ENCODE results near the gene HTRA3. TPM values are rescaled to one million over a fixed set of nuclear protein-coding genes. Genes with fewer than 3 reads are reported as not detected.

Gene HTRA3
- total and polyA plus RNA-seq, 7 donors: 7.2 to 26.4 (median 14.0) TPM

DNA sequence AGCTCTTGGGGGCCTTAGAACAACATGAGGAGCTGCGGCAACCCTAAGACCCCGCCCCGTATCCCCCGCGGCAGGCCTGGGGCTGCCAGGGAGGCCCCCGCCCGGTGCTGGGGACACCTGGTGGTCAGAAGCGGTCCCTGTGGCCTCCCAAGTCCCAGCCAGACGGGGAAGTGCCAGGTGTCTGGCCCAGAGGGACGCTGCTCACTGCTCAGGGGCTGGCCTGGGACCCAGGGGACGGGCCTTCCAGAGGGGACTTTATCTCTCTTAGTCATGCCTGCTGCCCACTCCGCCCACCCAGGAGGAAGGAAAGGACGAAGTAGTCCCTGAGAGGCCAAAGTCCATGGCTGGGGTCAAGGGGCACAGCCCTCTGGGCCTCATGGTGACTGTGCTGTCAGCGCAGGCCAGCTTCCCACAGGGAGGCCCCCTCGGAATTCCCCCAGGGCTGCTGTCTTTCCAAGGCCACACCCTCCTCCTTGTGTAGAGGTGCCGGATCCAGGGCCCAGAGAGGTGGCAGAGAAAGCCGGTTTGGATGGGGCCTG, 31.0 kb upstream of the HTRA3 start:
- TF ChIP-seq, protein P1, sequence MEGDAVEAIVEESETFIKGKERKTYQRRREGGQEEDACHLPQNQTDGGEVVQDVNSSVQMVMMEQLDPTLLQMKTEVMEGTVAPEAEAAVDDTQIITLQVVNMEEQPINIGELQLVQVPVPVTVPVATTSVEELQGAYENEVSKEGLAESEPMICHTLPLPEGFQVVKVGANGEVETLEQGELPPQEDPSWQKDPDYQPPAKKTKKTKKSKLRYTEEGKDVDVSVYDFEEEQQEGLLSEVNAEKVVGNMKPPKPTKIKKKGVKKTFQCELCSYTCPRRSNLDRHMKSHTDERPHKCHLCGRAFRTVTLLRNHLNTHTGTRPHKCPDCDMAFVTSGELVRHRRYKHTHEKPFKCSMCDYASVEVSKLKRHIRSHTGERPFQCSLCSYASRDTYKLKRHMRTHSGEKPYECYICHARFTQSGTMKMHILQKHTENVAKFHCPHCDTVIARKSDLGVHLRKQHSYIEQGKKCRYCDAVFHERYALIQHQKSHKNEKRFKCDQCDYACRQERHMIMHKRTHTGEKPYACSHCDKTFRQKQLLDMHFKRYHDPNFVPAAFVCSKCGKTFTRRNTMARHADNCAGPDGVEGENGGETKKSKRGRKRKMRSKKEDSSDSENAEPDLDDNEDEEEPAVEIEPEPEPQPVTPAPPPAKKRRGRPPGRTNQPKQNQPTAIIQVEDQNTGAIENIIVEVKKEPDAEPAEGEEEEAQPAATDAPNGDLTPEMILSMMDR (IDR thresholded peaks at IDR 0.05): peak; percentile 15
- H3K36me3 ChIP-seq (ENCODE audit: insufficient read depth in 1 of 2, low read depth in 1 of 2): peaks cover 0 to 13% of the 10 kb centered on the region in 2 donors
- no peaks in the 10 kb centered on the region for H3K27me3 ChIP-seq (ENCODE audit: insufficient read depth in 3 of 3, low read length in 2 of 3)
- no peak overlapping the region for H3K4me3 ChIP-seq
- DNase-seq: no peak
- no peak overlapping the region for H3K27ac ChIP-seq
- ATAC-seq: peak in 1 of 4 donors; percentile 20
- intact Hi-C loops (cut with DNase I): no loop called here
- H3K4me1 ChIP-seq: peaks cover 8% of the 10 kb centered on the region
- WGBS, 3 donors: 61 to 62% (median 61%) methylated on average over 15 to 17 of the region's 17 CpGs
- no peaks in the 10 kb centered on the region for H3K9me3 ChIP-seq

DNA sequence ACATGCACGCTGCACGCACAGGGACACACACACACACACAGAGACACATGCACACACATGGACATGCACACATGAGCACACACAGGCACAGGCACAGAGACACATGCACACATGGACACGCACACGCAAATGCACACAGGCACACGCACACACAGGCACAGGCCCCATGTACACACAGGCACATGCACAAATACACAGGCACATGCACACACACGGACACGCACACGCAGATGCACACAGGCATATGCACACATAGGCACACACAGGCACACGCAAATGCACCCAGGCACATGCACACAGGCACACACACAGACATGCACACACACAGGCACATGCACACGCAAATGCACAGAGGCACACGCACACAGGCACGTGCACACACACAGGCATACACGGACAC, 30.3 kb upstream of the HTRA3 start:
- Histone ChIP-seq H3K4me3 (no peak overlapping the region), H3K9me3 (no peaks in the 10 kb centered on the region), H3K27ac (no peak overlapping the region), H3K36me3 (ENCODE audit: insufficient read depth in 1 of 2, low read depth in 1 of 2) (peaks cover 0 to 11% of the 10 kb centered on the region in 2 donors), H3K27me3 (ENCODE audit: insufficient read depth in 3 of 3, low read length in 2 of 3) (no peaks in the 10 kb centered on the region), H3K4me1 (peaks cover 8% of the 10 kb centered on the region)
- ATAC-seq (no peak), DNase-seq (no peak)
- TF ChIP-seq, protein P1 (IDR thresholded peaks at IDR 0.05): no peak
- intact Hi-C loops (cut with DNase I): no loop called here
- 97 to 99% (median 98%) methylated on average over 13 of the region's 13 CpGs for WGBS, 3 donors

DNA sequence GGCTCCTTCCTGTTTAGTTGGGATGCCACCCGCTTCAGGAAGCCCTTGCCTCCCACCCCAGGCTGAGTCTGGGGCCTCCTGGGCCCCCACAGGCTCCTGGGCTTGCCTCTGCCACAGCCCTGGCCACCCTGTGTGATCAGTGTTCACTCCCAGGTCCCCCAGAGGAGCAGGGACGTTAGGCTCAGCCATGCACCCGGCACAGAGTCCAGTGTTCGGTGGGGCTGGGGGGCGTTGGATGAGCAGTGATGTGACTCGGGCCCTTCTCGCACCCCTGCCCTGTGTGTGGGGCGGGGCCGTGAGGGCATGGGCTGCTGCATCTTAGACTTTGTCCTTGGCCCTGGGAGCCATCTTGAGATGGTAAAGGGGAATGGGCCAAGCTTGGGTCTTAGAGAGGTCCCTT, 29.9 kb upstream of the HTRA3 start:
- Histone ChIP-seq H3K36me3 (ENCODE audit: insufficient read depth in 1 of 2, low read depth in 1 of 2) (peaks cover 0 to 11% of the 10 kb centered on the region in 2 donors), H3K27ac (no peak overlapping the region), H3K4me1 (peaks cover 8% of the 10 kb centered on the region), H3K27me3 (ENCODE audit: insufficient read depth in 3 of 3, low read length in 2 of 3) (no peaks in the 10 kb centered on the region), H3K9me3 (no peaks in the 10 kb centered on the region), H3K4me3 (no peak overlapping the region)
- intact Hi-C loops (cut with DNase I): loop anchor here in 1 of 2 donors (5.0 kb wide), 1 partner anchor 353 kb away; the partner anchor contains the start of gene CPZ
- 90 to 97% (median 97%) methylated on average over 7 to 9 of the region's 9 CpGs for WGBS, 3 donors
- DNase-seq (peak in 1 of 2 donors; percentile 33), ATAC-seq (no peak)
- TF ChIP-seq, protein P1 (IDR thresholded peaks at IDR 0.05): no peak

DNA sequence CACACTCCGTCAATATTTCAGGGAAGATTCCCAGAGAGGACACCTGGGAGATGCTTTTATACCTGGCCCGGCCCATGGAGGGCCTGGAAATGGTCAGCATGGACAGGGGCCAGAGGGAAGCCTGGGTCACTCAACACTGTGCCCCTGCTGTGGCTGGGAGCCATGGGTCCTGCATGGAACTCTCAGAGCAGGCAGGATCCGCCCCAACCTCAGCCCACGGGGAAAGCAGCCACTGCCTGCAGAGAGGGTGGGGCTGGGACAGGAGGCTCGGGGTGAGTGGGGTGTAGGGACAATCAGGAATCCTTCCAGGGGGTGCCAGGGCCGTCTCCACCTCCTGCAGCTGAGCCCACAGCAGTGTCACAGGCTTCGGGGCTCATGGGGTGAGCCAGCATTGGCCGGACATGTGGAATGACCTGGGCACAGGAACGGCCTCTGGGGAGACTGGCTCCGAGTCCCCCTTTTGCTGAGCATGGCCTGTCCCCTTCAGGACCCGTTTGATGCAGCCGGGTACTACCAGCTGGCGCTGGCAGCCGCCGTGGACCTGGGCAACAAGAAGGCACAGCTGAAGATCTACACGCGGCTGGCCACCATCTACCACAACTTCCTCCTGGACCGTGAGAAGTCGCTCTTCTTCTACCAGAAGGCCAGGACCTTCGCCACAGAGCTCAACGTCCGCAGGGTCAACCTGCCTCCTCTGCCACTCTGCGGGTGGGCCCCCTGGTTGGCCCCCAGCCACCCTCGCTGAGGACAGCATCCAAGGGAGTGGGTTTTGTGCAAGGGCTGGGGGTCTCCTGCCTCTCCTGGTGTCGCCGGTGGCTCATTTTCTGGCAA, 29.1 kb upstream of the HTRA3 start:
- Histone ChIP-seq H3K9me3 (no peaks in the 10 kb centered on the region), H3K27me3 (ENCODE audit: insufficient read depth in 3 of 3, low read length in 2 of 3) (no peaks in the 10 kb centered on the region), H3K27ac (no peak overlapping the region), H3K4me1 (peaks cover 8% of the 10 kb centered on the region), H3K4me3 (no peak overlapping the region), H3K36me3 (ENCODE audit: insufficient read depth in 1 of 2, low read depth in 1 of 2) (peaks cover 0 to 10% of the 10 kb centered on the region in 2 donors)
- WGBS, 3 donors: 72 to 79% (median 79%) methylated on average over 25 to 26 of the region's 26 CpGs
- intact Hi-C loops (cut with DNase I): loop anchor here in 1 of 2 donors (5.0 kb wide), 1 partner anchor 352 kb away; the partner anchor contains the start of gene CPZ
- ATAC-seq (no peak), DNase-seq (peak in 1 of 2 donors; percentile 55)
- TF ChIP-seq, protein P1 (IDR thresholded peaks at IDR 0.05): no peak

Data from psoas muscle (tissue), 8 donors.